IPS-15b (cell line): Measurements from ENCODE around the gene MEMO1.
"Not testable (repeated sequence)": the region's sequence is repeated elsewhere in the genome, so short reads cannot be mapped to it uniquely, and the experiment has no call there.

ENCODE experiments used
- H3K27me3 ChIP-seq: one replicate; pipeline ENCODE4 v1.6.1; 2013; ENCODE audit warnings: low read length; ENCODE audit not compliant: control insufficient read depth, insufficient read depth
- H3K36me3 ChIP-seq: one replicate; pipeline ENCODE4 v1.6.1; 2013; ENCODE audit warnings: low read length; ENCODE audit not compliant: control insufficient read depth, insufficient read depth
- H3K4me1 ChIP-seq: one replicate; pipeline ENCODE4 v1.6.1; 2013; ENCODE audit warnings: mild to moderate bottlenecking, low read length; ENCODE audit not compliant: control insufficient read depth, insufficient read depth
- H3K4me3 ChIP-seq: one replicate; pipeline ENCODE4 v1.5.1; 2013; ENCODE audit warnings: low read depth, low read length
- H3K9ac ChIP-seq: one replicate; pipeline ENCODE4 v1.6.1; 2013; ENCODE audit warnings: low read depth, mild to moderate bottlenecking, low read length
- H3K9me3 ChIP-seq: one replicate; pipeline ENCODE4 v1.6.1; 2013; ENCODE audit warnings: mild to moderate bottlenecking, low read length; ENCODE audit not compliant: control insufficient read depth, insufficient read depth

The MEMO1 gene

GRCh38 chr2:31923662-31924061 lies 87.1 kb downstream of the MEMO1 start:
- Histone ChIP-seq H3K4me3 (no peak overlapping the region), H3K9me3 (no peaks in the 10 kb centered on the region), H3K9ac (no peak overlapping the region), H3K36me3 (no peaks in the 10 kb centered on the region), H3K4me1 (no peaks in the 10 kb centered on the region), H3K27me3 (no peaks in the 10 kb centered on the region)

- no peak overlapping the region for H3K9ac ChIP-seq
- no peaks in the 10 kb centered on the region for H3K4me1 ChIP-seq
- no peak overlapping the region for H3K4me3 ChIP-seq
- H3K9me3 ChIP-seq, result no peaks in the 10 kb centered on the region
- H3K36me3 ChIP-seq, result no peaks in the 10 kb centered on the region
- no peaks in the 10 kb centered on the region for H3K27me3 ChIP-seq
These were observed 88.0 kb downstream of the MEMO1 start for GRCh38 chr2:31922542-31923408.

DNA sequence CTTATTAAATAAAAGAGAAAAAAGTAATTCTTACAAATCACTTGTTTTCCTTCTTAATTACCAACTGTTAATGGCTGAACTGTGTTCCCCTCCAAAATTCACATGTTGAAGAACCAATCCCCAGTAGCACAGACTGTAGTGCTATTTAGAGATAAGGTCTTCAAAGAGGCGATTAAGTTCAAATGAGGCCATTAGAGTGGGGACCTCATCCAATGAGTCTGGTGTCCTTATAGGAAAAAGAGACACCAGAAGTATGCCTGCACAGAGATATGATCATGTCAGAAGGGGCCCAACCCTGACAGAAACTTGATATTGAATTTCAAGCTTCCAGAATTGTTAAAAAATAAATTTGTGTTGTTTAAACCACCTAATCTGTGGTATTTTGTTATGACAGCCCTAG lies 89.8 kb downstream of the MEMO1 start:
- Histone ChIP-seq H3K4me1 (no peaks in the 10 kb centered on the region), H3K9ac (no peak overlapping the region), H3K4me3 (no peak overlapping the region), H3K36me3 (no peaks in the 10 kb centered on the region), H3K9me3 (no peaks in the 10 kb centered on the region), H3K27me3 (no peaks in the 10 kb centered on the region)

GRCh38 chr2:31919499-31919898 lies 91.3 kb downstream of the MEMO1 start:
- Histone ChIP-seq H3K36me3 (no peaks in the 10 kb centered on the region), H3K9ac (no peak overlapping the region), H3K4me3 (no peak overlapping the region), H3K4me1 (no peaks in the 10 kb centered on the region), H3K27me3 (no peaks in the 10 kb centered on the region), H3K9me3 (no peaks in the 10 kb centered on the region)

GRCh38 chr2:31909661-31910060 lies 101.1 kb downstream of the MEMO1 start:
- Histone ChIP-seq H3K9me3 (no peaks in the 10 kb centered on the region), H3K9ac (no peak overlapping the region)

GRCh38 chr2:31907491-31907890 lies 103.3 kb downstream of the MEMO1 start:
- not testable (repeated sequence) for H3K9ac ChIP-seq, H3K36me3 ChIP-seq, H3K4me3 ChIP-seq, H3K9me3 ChIP-seq, H3K27me3 ChIP-seq, H3K4me1 ChIP-seq

More at GRCh38 chr2:31909661-31910060, 101.1 kb downstream of the MEMO1 start:
- Histone ChIP-seq H3K36me3 (no peaks in the 10 kb centered on the region), H3K4me3 (no peak overlapping the region), H3K4me1 (no peaks in the 10 kb centered on the region), H3K27me3 (no peaks in the 10 kb centered on the region)

GRCh38 chr2:31903109-31903780 lies 107.6 kb downstream of the MEMO1 start:
- Histone ChIP-seq H3K4me3 (no peak overlapping the region), H3K27me3 (no peaks in the 10 kb centered on the region), H3K9me3 (no peaks in the 10 kb centered on the region), H3K9ac (no peak overlapping the region), H3K4me1 (no peaks in the 10 kb centered on the region), H3K36me3 (no peaks in the 10 kb centered on the region)

- Histone ChIP-seq H3K36me3 (no peaks in the 10 kb centered on the region), H3K4me1 (no peaks in the 10 kb centered on the region), H3K4me3 (no peak overlapping the region), H3K9me3 (no peaks in the 10 kb centered on the region), H3K9ac (no peak overlapping the region), H3K27me3 (no peaks in the 10 kb centered on the region)
These were observed 108.9 kb downstream of the MEMO1 start for GRCh38 chr2:31901900-31902299.

DNA sequence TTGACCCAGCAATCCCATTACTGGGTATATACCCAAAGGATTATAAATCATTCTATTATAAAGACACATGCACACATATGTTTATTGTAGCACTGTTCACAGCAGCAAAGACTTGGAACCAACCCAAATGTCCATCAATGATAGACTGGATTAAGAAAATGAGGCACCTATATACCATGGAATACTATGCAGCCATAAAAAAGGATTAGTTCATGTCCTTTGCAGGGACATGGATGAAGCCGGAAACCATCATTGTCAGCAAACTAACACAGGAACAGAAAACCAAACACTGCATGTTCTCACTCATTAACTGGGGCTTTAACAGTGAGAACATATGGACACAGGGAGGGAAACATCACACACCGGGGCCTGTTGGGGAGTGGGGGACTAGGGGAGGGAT lies 110.7 kb downstream of the MEMO1 start:
- H3K4me3 ChIP-seq, H3K27me3 ChIP-seq, H3K4me1 ChIP-seq, H3K9me3 ChIP-seq, H3K9ac ChIP-seq, H3K36me3 ChIP-seq: not testable (repeated sequence)

DNA sequence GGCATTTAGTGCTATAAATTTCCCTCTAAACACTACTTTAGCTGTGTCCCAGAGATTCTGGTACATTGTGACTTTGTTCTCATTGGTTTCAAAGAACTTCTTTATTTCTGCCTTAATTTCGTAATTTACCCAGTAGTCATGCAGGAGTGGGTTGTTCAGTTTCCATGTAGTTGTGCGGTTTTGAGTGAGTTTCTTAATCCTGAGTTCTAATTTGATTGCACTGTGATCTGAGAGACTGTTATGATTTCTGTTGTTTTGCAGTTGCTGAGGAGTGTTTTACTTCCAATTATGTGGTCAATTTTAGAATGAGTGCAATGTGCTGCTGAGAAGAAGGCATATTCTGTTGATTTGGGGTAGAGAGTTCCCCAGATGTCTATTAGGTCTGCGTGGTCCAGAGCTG lies 112.5 kb downstream of the MEMO1 start:
- H3K27me3 ChIP-seq, H3K9ac ChIP-seq, H3K9me3 ChIP-seq, H3K4me3 ChIP-seq, H3K36me3 ChIP-seq, H3K4me1 ChIP-seq: not testable (repeated sequence)

- not testable (repeated sequence) for H3K4me1 ChIP-seq, H3K9me3 ChIP-seq, H3K4me3 ChIP-seq, H3K36me3 ChIP-seq, H3K27me3 ChIP-seq, H3K9ac ChIP-seq
These were observed 113.5 kb downstream of the MEMO1 start for GRCh38 chr2:31897340-31897739.

GRCh38 chr2:31896293-31896692 lies 114.5 kb downstream of the MEMO1 start:
- Histone ChIP-seq H3K27me3 (no peaks in the 10 kb centered on the region), H3K9me3 (no peaks in the 10 kb centered on the region), H3K4me3 (no peak overlapping the region), H3K9ac (no peak overlapping the region), H3K4me1 (peaks cover 13% of the 10 kb centered on the region), H3K36me3 (no peaks in the 10 kb centered on the region)
